LNCAP (cell line): ENCODE results near the gene ZNF552.

Source experiments
- TF ChIP-seq, protein P1 (sequence below): fragments of 450-650 bp; IDR thresholded peaks from 2 replicates; pipeline ENCODE4 v1.5.1; 2017; ENCODE audit warnings: mild to moderate bottlenecking

ZNF552 gene

DNA sequence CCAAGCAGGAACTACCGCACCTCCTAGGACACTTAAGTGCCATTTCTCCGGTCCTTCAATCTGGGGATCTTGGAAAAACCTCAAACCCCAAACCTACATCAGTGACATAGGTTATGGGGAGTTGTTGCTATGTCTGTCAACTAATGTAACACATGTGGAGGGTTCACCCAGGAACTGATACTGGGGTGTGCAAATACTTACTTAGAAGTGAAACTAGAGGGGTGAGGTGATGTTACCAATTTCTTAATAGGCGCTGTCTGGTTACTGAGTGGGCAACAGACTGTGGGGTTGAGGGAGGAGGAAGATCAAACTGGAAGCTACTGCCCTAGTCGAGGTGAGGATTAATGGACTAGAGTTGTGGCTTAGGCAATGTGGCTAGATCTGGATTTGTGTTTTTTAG, 43.3 kb downstream of the ZNF552 start:
- TF ChIP-seq, protein P1, sequence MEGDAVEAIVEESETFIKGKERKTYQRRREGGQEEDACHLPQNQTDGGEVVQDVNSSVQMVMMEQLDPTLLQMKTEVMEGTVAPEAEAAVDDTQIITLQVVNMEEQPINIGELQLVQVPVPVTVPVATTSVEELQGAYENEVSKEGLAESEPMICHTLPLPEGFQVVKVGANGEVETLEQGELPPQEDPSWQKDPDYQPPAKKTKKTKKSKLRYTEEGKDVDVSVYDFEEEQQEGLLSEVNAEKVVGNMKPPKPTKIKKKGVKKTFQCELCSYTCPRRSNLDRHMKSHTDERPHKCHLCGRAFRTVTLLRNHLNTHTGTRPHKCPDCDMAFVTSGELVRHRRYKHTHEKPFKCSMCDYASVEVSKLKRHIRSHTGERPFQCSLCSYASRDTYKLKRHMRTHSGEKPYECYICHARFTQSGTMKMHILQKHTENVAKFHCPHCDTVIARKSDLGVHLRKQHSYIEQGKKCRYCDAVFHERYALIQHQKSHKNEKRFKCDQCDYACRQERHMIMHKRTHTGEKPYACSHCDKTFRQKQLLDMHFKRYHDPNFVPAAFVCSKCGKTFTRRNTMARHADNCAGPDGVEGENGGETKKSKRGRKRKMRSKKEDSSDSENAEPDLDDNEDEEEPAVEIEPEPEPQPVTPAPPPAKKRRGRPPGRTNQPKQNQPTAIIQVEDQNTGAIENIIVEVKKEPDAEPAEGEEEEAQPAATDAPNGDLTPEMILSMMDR: no peak

DNA sequence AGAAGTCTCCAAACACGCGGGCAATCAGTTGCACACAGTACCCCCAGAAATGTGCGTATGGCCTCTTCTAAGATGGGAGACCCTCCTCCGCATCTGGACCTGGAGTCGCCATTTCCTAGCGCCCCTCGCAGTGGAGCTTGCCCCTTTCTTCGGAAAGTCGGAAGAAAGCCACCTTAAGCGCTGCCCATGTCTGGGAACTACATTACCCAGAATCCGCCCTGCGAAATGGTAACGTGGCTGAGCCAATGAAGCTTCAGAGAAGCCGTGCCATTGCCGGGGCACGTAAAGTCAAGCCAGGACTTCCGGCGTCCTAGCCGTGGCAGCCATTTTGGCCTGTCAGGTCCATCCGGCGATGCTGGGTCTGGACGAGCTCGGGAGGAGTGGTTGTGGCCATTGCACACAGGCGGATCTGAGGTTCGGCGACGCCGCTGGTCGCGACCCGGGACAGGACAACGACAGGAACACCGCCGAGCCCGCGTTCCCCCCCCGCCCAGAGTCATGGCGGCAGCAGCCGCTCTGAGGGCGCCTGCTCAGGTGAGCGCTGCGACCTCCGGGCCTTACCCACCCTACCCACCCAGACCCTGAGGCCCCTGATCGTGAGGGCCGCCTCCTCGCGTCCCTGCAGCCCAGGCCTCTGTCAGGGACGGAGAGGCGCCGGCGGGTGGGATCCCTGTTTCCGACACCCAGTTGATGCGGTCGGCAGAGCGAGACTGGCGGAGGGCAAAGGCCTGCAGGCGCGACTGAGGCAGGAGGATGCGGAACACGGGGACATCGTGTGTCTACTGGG, 45.2 kb downstream of the ZNF552 start, which contains the start of gene ZNF586:
ZNF586 (plus strand) TSS at position 332 of the 787 bp plus-strand sequence; CDS start at position 499, 167 bp downstream.
- TF ChIP-seq, protein P1: no peak

DNA sequence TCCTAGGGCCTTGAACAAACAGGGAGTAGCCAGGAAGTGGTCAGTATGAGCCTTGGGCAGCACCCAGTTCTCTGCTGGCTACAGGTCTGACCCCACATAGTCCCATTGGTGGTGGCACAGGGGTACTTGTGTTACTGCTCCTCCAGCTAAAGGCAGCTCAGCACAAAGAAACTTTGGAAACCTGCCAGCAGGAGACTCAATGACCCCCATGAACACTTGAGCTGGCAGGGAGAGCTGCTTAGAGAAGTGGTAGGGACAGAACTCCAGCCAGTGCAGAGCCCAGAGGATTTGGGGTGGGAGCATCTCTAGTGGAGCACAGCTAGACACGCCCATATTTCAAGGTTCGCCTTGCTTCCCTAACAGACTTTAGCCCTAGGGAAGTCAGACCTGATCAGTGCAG, 55.6 kb downstream of the ZNF552 start:
- TF ChIP-seq, protein P1: no peak

DNA sequence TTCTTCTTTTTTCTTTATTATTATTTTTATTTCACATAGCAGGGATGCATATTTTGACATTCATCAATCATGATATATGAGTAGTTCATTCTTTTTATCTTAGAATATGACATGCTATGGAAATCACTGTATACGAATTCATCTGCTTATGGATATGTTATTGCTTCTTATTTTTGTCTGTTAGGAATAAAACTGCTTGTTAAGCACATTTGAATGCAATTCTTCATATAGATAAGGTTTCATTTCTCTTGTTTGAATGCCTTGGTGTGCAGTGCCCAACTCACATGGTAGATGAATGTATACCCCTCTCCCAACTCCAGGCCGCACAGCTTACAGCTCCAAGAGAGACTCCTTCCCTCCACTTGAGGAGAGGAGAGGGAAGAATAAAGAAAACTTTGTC, 56.8 kb downstream of the ZNF552 start:
- TF ChIP-seq, protein P1: no peak
